ENCODE measurements around the gene AP5B1.
"Not testable (repeated sequence)": the region's sequence is repeated elsewhere in the genome, so short reads cannot be mapped to it uniquely, and the experiment has no call there.

AP5B1 gene

DNA sequence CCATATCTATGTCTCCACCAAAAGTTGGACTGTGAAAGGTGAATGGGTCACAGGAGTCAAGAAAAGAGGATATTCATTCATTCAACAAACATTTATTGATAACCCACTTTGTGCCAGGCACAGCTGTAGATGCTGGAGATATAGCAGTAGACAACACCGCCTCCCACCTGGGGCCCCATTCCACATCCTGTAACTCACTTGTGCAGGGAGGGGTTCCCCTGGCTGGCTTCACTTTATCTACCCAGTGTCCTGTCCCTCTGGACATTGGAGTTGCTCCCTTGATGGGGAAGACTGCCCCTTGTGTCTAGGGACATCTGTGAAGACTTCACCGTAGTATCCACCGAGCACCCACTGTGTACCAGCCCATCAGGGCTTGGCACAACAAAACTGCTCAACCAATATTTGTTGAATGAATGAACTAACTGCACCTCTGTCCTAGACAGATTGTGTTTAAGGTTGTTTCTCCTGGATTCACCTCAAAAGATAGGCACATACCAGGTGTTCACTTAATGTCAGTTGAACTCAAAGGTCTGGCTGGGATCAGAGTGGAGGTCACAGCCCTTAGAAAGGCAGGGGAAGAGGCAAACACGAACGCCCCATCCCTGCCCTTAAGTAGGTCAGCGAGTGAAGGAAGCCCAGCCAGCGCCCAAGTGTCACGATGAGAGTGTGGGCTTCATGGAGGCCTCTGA lies 4.7 kb upstream of the AP5B1 start:
- DNase-seq: no peak

DNA sequence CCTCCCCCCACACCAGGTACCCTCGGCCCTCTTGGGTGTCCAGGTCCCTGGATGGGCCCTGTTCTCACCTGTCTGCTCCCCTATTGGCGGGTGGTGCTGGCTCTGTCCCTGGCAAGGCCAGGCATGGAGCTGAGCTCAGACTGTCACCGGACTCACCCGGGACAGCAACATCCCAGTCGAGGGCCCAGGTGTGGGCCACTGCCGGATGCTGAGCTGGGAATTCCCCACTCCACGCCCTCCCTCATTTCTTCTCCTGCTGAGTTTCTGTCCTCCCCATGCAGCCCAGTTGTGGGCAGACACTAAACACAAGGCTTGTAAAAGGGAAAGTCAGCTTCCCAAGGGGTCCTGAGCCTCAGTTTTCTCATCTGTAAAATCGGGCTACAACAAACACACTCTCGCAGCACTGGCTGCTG lies 2.0 kb upstream of the AP5B1 start:
- no peak for DNase-seq

DNA sequence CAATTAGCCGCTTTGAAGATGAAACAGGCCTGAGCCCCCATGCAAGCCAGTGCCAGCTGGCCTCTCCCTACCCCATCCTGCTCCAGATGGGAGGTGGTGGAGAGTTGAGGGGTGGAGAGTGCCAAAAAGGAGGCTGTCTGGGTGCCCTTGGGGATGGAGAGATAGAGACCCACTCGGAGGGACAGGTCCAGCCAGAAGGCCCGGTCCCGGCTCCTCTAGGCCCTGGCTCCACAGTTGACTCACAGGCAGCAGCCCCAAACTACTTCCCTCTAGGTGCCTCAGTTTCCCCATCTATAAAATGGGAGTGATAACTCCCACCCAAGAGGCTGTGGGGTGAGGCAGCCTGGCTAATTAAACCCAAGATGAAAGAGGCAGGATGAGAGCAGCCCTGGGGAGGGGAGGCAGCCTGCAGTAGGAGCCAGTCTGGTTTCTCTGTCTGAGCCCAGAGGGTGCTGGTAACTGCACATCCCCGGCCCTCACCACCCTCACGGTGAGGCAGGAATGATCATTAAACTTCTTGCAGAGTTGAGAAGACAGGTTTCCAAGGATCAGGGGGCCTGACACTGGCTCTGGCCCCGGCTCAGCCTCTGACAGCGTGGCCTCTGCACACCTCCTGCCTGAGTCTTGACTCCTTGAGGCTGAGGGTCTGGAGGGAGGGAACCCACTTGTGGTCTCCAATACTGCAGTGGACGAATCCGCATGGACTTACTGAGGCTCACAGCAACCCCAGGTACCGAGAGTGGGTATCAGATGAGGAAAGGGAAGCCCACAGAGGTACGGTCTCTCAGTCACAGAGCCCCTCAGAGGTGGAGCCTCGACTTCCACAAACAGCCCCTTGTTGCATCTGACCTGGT lies 1.4 kb upstream of the AP5B1 start:
- DNase-seq: no peak

DNA sequence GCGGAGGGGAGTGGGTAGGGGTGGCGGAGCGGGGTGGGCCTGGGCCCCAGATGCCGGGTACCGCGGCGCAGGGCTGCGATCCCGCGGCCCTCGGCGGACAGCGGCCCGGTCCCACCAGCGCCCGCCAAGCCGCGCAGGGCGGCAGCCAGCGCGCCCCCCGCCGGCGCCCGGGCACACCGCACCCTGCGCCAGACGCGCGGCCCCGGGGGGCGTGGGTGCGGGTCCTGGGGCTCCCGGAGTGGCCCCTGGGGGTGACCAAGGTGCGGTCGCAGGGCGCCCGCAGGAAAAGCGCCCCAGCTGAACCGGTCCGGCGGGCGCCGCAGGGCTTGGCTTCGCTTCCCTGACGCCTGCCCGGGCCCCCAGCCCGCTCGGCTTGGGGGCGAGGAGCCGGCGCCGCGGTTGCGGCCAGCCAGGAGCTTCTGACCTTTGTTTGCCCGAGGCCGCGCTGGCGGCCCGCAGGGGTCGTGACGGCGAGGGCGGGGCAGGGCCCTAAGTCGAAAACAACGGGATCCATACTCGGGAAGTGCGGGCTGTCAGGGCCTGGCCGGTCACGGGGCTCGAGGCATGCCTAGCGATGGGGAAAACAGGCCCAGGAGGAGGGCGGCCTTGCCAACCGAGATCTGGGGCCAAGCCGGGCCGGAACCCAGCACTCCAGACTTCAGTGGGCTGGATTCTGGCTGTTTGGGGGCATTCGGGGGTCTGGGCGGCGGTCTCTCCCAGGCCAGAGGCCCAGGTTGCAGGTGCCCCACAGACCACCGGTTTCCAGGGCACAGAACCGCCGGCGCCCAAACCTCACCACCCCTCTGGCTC lies 581 bp upstream of the AP5B1 start:
- no peak for DNase-seq

DNA sequence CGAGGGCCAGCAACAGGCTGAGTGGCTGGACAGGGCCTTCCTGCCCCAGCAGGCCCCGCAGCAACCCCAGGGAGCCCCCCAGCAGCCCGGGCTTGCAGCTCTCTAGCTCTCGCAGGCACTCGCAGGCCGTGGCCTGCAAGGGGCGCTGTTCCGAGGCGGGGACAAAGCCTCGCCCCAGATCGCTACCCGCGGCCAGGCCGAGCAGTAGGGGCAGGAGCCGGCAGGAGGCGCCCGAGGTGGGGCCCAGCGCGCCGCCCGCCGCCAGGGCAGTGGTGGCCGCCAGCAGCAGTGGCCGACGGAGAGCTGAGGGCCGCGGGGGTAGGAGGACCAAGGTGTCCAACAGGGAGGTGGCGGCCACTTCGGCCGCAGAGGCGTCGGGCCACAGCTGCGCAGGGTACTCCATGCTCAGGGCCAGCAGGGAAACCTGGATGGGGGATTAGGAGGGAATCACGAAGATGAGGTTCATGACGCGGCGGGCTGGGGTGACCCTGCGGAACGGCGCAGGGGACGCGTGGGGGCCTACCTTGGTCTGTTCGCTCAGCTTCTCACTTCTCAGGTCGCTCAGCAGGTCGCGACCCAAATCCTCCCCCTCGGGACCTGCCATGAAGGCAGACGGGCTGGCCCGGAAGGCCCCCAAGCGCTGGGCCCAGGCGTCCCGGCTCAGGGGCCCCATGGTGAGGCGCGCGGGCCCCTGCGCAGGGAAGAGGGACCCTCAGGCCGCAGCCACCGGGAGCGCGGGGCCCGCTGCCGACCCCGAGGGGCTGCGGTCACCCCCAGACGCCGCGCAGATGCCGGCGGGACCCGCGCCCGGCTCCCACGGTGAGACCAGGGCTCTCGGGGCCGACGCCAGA lies 632 bp downstream of the AP5B1 start:
- DNase-seq: peak; percentile 90

DNA sequence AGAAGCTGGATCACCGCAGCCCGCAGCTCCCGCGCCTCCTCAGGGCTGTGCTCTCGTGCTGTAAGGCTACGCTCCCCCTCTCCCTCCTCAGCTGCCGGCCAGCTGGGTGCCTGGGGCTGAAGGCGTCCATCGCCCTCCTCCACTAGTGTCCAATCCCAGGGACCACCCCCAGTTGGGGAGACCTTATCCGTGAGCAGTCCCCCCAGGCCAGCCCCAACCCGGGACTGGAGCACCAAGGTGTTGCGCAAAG lies 1.2 kb downstream of the AP5B1 start:
- DNase-seq: no peak

DNA sequence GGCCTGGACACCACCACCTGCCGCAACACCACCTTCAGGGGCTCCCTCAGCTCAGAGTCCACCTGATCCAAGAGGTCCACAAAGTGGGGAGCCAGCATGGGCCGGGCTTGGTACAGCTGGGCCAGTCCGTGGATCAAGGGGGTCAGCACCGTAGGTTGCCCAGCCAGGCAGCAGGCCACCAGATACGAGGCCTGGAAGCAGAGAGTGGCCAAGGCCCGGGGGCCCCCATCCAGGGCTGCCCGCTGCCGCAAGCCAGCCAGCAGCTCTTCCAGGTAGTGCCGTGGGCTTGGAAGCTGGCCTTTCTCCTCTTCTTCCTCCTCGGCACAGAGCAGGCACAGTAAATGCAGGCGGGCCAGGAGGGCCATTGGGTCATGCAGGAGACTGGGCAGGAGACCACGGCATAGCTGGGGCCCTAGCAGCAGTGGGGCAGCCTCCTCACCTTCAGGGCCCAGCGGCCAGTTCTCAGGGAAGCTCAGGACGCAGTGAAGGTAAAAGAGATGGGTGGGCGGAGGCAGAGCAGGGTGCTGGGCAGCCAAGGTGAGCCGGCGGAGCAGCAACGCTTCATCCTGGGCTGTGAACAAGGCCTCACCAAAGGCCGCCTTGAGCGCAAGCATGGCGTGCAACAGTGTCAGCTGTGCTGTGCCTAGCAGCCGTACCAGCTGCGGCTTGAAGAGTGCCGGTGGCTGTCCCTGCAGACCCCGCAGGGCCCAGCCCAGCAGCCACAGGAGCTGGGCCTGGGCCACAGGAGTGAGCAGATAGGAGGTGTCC lies 1.7 kb downstream of the AP5B1 start:
- no peak for DNase-seq

DNA sequence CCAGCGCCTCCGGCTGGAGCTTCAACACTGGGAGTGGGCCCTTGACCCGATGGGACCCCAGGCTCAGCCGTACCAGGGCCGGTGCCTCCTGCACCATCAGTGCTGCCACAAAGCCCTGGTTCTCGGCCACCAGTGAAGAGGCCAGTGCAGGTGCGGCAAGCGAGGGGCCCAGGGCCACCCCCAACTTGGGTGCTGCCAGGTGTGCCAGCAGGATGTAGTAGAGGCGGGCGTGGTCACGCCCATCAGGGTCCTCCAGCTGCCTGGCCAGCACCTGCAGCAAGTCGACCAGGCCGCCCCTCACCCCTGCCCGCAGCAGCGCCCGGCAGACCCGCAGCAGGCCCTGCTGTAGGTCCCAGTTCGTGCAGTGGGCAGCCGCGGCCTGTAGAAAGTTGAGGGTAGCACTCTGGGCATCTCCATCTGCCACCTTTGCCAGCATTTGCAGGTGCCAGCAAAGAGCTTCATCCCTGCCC lies 2.3 kb downstream of the AP5B1 start:
- DNase-seq: no peak

DNA sequence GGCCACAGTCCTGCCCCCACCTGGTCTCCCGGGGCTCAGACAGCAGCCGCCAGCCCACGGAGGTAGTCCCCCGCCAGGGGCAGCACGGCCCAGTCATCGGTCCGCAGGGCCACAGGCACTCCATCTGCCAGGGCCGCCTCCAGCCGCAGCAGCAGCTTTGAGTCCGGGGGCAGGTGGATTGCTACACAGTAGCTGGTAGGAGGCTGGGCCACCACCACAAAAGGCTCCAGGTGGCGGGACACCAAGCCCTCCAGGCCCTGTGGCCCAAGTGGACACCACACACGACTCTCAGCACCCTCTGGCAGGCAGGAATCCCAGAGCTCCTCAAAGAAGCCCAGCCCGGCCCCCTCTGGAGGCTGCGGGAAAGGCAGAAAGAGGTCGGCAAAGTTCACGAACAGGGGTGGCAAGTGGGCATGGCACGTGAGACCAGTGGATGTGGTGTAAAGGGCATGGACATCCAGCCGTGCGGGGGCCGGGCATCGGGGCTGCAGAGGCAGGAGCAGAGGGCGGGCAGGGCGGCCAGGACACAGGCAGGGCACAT lies 2.9 kb downstream of the AP5B1 start:
- no peak for DNase-seq

DNA sequence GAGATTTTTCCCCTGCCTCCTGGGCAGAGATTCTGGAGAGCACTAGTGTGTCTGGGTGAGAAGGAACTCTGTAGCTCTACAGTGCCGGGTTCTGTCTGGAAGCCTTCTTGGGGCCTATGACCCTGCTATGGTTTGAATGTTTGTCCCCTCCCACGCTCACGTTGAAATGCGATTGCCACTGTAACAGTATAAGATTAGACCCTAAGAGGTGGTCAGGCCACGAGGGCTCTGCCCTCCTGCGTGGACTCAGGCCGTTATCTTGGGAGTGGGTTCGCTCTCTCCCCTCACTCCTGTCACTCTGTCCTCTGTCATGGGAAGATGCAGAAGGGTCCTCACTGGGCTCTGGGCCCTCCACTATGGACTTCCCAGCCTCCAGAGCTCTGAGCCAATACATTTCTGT lies 3.5 kb downstream of the AP5B1 start:
- DNase-seq: no peak

DNA sequence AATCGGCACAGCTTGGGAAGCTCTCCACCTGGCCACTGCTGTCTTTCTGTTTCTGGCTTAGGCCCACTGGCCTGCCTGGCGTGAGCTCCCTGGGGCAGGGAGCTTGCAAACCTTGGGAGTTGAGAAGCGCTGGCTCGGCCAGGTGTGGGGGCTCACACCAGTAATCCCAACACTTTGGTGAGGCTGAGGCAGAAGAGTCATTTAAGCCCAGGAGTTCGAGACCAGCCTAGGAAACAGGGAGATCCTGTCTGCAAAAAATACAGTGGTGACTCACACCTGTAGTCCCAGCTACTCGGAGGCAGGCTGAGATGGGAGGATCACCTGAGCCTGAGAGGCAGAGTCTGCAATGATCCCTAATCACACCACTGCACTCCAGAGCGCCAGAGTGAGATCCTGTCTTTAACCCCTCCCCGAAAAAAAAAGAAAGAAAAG lies 4.0 kb downstream of the AP5B1 start:
- DNase-seq: no peak

DNA sequence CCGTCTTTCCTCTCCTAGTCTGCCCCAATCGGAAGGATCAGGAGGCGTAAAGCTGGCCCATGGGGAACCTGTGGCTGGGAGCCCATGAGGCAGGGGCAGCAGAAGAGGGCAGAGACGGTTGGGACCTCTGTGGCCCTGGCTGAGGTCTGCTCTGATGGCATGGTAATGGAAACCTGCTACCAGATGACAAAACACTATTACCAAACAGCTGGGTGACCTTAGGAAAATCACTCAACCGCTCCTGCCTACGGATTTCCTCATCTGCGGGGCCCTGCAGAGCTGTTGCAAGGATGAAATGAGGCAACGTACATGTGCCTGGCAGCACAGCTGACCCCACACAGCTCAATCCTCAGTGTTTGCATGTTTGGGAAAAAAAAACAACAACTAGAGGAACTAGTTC lies 4.6 kb downstream of the AP5B1 start:
- DNase-seq: no peak

DNA sequence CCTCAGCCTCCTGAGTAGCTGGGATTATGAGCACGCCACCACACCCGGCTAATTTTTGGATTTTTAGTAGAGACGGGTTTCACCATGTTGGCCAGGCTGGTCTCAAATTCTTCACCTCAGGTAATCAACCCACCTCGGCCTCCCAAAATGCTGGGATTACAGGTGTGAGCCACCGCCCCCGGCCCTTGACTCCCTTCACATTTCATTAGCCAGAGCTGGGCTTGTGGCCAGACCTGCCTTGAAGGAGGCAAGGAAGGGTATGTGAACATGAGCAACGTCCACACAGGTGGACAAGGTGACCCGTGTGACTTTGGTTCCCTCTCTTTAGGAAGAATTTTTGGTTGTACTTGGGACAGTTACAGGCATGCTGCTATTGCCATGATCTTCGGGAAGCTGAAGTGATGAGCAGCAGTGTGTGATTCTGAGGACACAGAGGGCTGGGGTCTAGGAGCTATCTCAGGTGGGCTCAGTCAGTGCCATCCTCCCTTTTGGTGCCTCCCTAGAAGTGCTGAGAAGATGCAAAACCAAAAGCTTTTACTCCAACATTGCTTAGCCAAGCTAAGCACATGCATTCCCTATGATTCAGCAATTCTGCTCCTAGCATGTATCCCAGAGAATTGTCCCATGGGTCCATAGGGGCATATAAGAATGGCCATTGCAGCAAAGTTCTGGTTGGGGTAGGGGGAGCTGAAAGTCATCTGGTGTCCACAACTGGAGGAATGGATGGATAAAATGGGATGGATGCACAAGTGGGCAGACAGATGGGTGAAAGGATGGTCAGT lies 6.1 kb downstream of the AP5B1 start:
- DNase-seq: no peak

DNA sequence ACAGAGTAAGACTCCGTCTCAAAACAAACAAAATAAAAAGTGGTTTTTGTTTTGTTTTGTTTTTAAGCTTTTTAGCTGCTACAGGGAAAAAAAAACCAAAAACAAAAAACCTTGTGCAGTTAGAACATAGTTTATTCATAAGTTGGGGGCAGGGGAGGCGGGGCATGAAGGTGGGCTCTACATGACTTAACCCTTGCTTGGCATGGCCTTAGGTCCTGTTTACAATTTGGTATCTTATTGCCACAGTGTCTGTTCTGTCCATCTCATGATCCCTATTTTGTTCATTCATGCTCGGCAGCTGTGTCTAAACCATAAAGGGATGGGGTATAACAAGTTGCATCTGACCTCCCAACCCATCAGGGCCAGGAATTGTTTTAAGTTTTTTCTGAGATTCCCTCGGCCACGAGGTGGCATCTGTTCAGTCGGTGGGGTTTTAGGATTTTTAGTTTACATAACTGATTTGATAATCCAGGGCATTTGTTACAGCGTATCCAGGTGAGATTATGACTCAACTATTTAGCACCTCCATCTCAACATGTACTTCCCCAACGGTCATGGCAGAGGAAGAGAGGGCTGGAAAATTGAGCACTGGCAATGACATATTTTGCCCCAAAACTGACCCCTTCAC lies 6.9 kb downstream of the AP5B1 start:
- DNase-seq: no peak

DNA sequence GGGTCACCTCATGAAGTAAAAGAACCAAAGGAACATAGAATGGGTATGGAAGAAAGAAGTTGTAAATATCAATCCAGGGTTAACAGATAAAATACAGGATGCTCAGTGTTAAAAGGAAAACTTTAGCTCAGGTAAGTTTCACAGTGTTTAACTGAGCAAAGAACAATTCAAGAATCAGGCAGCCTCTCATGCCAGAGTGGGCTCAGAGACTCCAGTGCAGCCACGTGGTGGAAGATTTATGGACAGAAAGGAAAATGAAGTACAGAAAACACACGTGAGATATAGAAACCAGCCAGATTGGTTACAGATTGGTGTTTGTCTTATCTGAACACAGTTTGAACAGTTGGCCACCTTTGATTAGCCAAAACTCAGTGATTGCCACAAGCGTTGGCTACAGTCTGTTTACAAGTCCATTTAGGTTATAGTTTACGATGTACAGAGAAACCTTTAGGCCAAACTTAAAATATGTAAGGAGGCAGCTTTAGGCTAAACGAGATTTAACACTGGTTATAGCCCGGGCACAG lies 9.1 kb downstream of the AP5B1 start:
- no peak for DNase-seq

DNA sequence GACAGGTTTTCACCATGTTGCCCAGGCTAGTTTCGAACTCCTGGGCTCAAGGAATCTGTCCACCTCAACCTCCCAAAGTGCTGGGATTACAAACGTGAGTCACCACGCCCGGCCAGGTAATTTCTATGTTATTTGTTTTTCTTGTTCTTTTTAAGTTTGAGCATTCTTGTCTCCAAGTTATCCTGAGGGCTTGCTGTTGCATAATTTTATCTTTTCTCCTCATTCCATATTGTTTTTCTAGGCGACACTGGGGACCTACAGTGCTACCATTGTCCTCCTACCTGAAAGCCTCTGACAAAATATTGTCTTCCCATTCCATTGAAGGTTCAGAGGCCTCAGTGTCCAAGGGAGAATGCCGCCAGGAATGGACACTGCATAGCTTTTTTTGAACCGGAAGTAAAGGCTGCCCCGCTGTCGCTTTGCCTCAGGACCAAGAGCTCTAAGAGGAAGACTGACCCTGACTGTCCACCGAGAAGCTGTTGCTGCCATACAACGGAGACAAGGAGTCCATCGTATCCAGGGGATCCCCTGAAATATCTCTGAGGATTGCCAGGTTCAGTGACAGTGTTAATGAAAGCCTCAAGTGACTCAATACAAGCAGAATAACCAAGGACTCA lies 9.7 kb downstream of the AP5B1 start:
- DNase-seq: no peak

DNA sequence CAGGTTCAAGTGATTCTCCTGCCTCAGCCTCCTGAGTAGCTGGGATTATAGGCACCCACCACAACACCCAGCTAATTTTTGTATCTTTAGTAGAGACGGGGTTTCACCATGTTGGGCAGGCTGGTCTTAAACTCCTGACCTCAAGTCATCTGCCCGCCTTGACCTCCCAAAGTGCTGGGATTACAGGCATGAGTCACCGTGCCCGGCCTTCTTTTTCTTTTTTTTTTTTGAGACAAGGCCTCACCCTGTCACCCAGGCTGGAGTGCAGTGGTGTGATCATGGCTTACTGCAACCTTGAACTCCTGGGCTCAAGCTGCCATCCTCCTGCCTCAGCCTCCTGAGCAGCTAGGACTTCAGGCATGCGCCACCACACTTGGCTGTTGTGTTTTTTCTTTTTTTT lies 13.0 kb downstream of the AP5B1 start:
- not testable (repeated sequence) for DNase-seq

DNA sequence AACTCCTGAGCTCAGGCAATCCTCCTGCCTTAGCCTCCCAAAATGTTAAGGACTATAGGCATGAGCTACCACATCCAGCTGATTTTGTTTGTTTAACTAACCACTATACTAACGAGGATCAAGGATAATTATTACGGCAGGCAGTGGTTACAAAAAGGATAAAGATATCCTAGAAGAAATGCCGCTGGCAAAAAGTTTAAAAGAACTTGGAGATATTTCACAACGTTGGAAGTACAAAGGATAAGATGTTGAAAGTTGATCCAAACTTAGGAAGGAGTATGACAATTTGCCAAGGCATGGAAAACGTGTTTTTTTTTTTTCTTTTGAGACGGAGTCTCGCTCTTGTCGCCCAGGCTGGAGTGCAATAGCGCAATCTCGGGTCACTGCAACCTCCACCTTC lies 13.4 kb downstream of the AP5B1 start:
- DNase-seq: no peak

DNA sequence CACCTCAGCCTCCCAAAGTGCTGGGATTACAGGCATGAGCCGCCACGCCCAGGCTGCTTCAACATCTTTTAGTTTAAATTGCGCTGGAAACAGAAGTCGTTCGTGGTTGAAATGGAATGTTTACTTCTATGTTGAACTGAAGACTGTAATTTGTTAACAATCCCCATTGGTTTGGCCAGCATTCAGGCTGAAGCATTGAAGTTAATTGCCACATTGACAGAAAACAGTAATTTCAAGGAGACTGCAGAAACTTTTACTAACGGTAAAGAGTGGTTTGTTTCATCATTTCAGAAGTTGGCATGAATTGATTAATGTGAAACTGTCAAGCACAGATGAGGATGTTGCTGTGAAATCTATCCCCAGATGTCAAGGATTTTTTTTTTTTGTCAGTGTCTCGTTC lies 14.2 kb downstream of the AP5B1 start:
- DNase-seq: no peak

DNA sequence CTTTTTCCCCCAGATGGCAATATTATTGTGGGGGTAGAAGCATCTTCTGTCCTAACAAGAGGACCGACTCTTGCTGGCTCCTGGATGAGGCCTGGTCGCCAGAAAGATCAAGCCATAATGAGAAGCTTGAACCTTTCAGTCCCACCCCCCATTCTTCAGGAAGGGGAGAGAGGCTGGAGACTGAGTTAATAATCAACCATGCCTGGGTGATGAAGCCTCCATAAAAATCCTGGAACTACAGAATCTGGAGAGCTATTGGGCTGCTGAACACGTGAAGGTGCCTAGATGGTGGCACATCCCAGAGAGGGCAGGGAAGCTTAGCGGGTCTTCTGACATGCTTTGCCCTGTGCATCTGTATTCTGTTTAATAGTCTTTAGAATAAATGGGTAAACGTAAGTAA lies 16.3 kb downstream of the AP5B1 start:
- DNase-seq: no peak
